ENCODE results near the gene ASXL2.

Gene ASXL2

DNA sequence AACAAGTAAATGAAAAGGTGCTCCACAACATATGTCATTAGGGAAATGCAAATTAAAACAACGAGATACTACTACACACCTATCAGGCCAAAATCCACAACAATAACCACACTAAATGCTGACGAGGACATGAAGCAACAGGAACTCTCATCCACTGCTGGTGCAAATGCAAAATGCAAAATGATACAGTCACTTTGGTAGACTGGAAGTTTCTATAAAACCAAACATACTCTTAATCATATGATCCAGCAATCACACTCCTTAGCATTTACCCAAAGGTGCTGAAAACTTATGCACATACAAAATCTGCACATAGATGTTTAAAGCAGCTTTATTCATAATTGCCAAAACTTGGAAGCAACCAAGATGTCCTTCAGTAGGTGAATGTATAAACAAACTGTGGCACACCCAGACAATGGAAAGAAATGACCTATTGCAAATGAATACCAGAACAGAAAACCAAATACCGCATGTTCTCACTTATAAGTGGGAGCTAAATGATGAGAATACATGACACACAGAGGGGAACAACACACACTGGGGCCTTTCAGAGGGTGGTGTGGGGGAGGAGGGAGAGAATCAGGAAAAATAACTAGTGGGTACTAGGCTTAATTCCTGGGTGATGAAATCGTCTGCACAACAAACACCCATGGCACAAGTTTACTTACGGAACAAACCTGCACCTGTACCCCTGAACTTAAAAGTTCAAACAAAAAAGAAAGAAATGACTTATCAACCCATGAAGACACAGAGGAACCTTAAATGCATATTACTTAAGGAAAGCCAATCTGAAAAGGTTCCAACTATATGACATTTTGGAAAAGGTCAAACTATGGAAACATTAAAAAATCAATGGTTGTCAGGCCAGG is 80.4 kb downstream of the ASXL2 start:
- DNase-seq (ENCODE audit: low spot score) = no peak

DNA sequence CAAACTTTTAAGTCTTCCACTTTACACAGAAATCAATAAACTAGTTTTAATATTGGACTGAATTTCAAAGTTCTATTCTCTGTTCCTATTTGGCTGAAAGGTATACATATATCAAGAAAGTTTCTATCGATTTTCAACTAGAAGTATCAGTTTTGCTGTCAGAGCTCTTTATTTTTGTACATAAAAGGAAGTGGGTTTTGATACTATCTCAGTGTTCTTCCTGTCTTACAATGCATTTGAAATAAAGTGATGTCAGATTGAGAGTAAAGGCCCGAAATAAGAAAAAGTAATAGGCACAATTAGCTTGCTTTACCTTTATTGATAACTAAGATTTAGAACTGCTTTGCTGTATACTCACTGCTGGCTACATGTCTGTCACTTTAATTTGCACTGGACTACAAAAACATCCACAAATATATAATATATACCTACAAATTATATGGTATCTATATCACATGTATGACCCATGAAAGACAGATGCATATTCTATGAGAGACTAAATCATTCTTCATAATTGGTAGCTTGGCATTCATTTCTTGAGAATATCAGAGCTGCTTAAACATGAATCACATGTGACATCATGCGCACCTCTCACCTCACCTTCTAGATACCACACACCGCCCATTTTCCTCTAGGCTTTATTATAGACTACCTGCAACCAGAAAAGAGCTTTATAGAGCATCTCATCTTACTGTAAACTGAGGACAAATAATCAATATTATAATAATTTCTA is 83.6 kb downstream of the ASXL2 start:
- DNase-seq (ENCODE audit: low spot score) = no peak

DNA sequence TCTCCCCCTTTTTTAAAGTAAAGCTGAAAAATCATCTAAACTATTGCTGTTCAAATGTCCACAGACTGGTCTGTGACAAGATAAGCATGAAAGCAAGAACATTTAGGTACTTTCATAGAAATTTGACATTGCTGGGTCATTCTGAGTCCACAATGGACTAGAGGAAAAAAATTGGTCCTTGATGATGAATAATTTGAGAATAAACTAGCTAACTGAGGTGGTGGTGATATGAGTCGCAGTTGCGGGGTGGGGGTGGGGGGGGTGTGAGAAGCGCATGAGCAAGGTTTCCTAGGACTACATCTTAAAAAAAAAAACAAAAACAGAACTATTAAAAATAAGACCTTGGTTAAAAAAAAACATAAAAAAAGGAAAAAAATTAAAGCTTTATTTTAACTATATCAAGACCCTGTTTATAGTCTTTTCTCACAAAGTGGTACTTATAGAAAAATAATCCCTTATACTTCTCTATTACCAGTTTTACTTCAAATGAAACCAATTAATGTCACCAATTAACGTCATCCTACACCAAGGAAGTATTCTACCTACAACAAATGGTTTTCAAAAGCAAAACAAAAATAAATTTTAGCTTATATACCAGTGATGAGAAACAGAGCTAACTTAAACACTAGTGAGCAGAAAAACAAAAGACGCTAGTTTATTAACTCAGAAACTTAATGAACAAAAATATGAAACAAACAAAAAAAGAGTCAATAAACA is 88.1 kb downstream of the ASXL2 start:
- no peak for DNase-seq (ENCODE audit: low spot score)

DNA sequence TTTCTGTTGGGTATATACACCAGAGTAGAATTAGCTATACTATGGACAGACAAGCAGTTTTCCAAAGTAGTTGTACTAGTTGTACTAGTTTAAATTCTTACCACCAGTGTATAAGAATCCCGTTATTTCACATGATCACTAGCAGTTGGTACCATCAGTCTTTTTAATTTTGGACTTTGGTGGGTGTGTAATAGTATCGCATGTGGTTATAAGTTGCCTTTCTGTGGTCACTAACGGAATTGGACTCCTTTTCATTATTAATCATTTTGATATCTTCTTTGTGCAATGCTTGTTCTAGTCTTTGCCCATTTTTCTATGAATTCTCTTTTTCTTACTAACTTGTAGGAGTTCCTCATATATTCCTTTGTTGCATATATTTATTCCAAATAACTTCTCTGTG is 89.8 kb downstream of the ASXL2 start:
- no peak for DNase-seq (ENCODE audit: low spot score)

DNA sequence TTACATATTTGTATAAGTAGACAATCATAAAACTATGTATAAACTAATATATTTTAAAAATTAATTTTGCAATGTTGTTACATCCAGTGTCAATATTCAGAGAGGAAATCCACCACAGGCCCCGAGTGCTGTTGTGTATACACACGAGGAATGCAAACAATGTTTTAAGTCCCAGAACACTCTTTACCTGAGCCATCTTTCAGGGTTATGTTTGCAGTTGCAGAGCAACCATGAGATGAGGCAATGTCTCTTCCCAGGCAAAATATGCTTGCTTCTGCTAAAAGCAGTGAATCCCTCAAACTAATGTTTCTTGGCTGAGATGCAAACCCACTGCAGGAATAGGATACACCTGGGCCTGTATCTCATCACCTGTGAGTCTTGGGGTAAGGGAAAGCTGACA is 91.3 kb downstream of the ASXL2 start:
- DNase-seq (ENCODE audit: low spot score) = no peak

DNA sequence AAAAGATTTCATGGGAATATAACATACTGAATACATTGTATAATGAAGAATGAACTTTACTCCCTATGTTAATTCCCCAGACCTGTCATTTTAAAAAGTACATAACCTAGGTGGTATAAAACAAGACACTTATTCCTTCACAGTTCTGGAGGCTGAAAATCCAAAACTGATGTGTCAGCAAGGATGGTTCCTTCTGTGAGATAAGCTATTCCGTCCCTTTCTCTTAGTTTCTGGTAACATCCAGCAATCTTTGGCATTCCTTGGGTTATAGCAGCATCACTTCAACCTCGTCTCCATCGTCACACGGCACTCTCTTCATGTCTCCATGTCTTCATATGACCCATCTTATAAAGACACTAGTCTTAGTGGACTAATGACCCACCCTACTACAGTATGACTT is 93.9 kb downstream of the ASXL2 start:
- no peak for DNase-seq (ENCODE audit: low spot score)

DNA sequence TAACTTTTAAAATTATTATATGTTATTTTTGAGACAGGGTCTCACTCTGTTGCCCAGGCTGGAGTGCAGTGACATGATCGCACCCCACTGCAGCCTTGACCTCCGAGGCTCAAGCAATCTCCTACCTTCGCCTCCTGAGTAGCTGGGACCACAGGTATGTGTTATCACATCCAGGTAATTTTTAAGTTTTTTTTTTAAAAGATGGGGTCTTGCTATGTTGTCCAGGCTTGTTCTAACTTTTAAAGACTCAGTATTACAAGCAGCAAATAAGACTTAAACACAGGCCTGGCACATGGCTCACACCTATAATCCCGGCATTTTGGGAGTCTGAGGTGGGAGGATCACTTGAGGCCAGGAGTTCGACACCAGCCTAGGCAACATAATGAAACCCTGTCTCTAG is 101.2 kb downstream of the ASXL2 start:
- DNase-seq (ENCODE audit: low spot score) = no peak

DNA sequence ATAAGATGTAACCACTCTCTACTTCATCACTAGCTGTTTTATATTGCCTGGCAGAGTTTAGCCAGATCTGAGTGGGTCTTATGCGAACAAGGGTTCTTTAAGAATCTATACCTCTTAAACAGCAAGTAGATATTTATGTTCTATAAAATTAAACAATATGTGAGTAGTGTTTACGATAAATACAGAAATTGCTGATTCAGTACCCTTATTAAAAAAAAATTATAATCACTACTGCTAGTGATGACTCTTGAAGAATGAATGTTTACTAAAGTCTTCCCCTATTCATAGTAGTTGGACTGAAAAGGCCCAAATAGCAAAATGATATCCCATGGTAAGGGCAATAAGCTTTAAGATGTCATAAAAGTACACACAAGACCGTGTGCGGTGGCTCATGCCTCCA is 106.2 kb downstream of the ASXL2 start:
- DNase-seq (ENCODE audit: low spot score) = no peak

DNA sequence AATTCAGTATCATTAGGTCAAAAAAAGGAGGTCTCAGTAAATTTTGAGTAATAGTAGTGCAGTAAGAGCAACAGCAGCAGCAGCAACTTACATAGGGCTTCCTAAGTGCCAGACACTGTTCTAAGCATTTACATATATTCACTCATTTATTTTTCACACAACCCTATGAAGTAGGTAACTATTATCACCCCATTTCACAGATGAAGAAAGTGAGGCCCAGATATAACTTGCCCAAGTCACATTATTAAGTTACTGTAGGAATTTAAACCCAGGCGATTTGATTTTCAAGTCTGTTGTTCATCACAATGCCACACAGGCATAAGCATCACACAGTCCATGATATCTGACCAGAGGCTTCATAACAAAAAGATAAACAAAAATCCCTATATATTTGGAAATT is 114.7 kb downstream of the ASXL2 start:
- DNase-seq (ENCODE audit: low spot score) = no peak

DNA sequence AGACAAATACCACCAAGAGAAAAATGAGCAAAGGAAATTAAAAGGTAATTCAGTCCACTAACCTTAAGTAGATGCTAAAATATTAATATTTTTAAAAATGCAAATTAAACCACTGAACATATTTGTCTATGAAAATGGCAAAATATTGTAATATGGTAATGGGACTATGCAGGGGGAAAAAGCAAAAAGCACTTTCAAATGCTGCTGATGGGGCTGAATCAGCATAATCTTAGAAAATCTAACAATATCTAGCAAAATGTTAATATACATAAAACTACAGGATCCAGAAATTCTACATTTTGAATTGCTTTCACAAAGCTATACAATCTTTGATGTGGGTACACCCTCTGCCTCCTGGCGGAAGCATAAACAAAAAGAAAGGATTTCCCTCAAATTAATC is 118.0 kb downstream of the ASXL2 start:
- DNase-seq (ENCODE audit: low spot score) = no peak

DNA sequence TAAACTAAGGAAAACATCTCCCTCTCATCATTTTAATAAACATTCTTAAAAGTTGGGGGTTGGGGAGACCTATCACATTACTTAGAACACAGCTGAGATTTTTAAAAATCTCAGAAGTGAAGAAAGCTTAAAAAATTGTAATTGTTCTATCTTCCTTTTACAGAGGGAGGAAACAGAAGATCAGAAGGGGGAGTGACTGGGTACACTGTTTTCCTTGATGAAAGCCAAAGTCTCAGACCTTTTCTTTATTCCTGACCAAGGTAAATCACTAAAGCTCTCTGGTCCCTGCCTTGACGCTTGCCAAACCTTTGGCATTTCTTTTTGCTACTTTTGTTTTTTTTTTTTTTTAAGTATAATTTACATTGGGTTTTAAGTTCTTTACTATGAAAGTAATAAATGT is 119.9 kb downstream of the ASXL2 start:
- no peak for DNase-seq (ENCODE audit: low spot score)

DNA sequence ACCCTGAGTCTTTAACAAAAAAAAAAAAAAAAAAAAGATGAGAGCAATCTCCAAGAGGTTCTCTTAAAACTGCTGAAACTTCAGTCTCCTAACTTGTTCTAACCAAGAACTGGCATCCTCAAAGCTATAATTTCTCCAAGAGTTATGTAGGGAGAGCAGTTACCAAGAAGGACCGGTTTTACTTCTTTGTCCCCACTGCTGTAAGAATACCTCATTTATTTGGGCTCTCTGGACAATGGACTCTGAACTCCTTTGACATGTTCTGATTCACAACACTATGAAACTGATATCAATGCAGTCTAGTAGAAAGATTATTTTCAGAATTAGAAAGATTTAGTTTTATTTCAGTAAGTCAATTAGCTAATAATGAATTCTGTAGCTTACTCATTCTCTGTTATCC is 120.4 kb downstream of the ASXL2 start:
- no peak for DNase-seq (ENCODE audit: low spot score)

DNA sequence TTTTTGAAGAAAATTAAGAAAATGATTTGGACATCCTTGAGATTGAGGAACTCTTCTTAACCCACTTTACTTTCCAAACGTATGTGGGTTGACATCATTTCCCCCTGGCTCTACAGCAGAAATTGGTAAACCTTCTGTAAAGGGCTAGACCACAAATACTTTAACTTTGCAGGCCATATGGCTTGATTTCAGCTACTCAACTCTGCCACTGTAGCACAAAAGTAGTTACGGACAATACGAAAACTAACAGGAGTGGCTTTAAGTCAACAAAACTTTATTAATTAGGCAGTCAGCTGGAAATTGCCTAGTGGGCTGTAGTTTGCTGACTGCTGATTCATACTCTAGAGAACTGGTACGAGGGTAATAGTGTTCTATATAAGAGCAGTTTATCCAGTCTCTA is 121.8 kb downstream of the ASXL2 start:
- DNase-seq (ENCODE audit: low spot score) = no peak

DNA sequence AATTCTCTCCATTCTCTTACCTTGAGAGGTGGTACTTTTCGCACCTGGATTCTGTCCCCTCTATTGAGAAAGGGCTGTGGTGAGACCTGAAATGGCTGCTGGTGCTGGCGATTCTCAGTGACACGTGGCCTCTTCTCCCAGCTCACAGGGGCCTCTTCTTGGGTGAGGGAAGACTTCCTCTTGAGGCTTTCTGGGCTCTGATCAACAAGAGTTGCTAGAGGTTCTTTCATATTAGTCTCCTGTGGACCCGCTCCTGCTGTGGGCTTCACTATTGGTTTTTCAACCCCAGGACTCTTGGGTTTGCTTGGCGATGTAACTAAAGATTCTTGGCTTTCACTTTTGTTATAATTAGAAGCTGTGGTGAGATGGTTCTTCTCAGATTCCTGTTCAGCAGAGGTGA is 128.6 kb downstream of the ASXL2 start:
- DNase-seq (ENCODE audit: low spot score) = no peak

DNA sequence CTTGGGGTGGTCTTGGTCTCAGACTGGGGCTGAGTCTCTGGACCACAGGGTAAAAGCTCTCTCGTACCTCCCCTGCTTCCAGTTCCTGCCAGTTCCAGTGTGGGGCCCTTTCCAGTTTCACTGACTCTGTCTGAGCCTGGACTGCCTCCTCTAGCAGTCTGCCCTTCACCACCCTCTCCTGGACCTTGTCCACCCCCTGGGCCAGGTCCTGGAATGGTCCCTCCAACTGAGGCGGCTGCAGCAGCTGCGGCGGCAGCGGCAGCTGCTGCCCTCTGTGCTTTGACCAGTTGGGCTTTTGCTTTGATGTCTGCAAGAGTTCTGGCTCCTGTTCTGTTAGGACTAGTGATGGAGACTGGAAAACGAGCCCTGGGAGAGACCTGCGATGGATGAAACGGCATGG is 134.2 kb downstream of the ASXL2 start:
- no peak for DNase-seq (ENCODE audit: low spot score)

DNA sequence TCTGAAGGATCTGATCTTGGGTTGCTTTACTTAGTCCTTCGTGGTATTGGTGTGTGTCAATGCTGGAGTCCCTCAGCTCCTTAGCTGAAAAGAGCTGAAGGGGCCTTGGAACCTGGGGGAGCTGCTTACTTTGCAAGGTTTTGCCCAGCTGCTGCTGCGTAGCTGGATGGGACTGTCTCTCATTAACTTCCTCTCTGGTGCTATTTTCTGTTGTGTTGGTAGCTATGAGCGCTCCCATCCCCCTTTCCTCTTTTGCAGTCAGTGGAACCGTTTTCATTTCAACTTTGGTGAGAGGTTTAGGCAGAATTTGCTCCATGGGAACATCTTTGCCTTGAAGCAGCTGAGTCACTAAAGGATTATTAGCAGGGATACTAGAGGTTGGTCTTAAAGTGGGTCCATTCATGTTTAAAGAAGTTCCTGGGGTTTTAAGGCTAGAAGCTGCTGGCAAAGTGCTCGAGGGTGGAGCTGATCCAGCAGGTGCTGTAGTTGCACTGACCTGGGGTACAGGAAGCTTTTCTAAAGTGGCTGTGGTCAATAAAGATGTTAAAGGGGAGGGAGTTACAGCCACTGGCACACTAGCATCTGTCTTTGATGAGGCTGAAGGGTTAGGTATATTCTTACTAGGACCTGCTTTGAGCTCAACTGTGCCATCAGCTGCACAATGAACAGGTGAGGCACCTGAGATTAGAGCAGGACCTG is 135.0 kb downstream of the ASXL2 start:
- no peak for DNase-seq (ENCODE audit: low spot score)

DNA sequence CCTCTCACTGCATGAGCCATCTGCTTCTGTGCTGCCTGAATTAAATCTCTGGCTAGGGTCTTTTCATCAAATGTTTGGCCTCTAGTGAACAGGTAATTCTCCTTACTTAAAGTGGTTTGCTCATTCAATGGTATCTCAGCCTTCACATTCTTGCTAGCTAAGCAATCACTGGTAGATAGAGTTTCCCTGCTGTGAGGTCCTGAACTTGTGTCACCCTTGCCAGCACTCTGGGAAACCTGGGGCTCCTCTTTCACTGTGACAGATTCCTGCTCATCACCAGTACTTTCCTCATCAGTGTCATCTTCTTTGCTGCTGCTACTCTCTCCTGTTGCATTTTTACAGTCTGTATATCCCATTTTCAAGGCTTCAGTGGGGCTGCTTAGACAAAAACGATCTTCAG is 135.8 kb downstream of the ASXL2 start:
- no peak for DNase-seq (ENCODE audit: low spot score)

DNA sequence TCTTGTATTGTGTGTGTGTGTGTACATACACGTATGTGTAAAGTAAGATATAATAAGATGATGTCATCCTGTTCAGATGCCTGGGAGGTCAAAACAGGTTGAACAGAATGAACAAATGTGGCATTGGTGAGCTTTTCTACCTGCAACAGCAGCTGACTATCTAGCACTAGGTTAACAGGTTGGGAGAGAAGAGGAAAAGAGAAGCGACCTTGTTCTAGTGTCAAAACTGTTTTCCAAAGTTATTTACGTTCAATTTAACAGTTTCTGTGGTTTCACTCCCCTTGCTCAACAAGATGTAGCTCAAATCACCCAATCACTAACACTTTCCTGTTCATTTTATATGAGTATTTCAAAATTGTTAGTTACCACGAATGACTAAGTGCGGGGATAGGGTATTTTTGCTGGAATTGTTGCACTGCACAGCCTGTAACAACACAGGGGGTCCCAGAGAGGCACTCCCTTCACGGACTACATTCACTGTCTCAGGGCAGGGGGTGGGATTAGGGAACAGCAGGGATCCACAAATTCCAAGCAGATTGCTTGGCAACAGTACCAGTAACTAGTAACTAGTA is 137.4 kb downstream of the ASXL2 start:
- DNase-seq (ENCODE audit: low spot score) = peak; percentile 78

DNA sequence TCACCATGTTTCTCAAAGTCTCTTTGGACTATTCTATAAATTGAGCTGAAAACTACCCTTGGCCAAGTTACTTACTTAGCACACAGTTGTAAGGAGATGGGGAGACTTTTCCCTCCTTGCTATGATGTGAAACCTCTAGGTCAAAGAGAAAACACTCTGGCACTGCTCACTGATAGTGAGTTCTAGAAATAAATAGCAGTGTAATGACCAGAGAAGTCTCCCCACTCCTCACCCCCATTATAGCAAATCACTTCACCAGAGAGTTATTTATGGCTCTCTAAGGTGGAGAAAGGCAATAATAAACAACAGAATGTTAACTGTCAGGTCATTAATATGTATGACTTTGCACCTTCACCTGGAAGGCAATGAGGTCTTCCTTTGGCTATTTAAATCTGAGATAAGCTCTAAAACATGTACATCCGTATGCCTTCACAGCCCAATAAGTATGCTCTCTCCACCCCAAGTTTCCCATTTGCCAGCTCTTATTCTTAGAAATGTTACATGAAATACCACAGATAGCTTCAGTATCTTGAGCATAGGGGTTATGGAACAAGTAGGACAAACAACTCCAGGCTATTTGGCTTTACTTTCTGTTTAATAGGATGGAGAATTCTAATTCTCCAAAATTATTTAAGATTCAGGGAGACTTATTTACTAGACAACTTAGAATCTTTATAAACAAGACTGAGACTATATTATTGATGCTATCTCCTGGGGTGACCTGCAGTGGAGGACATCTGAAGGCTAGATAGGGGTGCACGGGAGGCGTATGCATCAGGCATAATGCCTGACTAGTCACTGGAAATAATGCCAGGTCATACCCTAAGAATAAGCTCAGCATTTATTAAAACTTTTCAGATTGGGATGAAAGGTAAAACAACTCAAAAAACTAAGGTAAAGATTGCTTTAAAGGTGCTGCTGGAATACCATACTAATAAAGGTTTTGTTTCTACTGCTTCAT is 139.6 kb downstream of the ASXL2 start:
- no peak for DNase-seq (ENCODE audit: low spot score)

DNA sequence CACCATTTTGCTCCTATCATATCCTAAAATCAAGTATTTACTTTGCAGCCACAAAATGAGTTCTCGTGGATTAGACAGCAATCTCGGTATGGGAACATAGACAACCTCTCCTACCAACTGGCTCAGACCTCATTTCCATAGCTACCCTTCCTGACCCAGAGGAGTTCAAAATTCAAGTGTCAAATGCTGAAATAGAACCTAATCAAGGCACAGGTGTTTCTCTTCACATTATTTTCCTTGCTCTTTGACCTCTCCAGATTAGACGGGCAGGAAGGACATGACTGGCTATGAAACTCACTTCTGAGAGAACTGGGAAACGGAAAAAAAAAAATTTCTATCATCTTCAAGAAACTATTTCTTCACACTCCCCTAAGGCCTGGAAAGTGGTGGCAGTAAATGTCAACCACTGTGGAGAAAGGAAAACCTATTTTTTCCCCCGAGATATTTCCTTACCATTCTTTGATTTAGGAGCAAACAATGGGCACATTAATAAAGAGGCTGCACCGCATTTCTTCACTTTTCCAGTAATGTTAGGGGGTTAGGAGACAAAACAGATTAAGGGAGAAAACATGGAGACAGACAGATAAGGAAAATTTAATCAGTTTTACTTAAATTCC is 141.3 kb downstream of the ASXL2 start:
- DNase-seq (ENCODE audit: low spot score) = no peak
